ENCODE results near the gene SPATA31D4.

DNA sequence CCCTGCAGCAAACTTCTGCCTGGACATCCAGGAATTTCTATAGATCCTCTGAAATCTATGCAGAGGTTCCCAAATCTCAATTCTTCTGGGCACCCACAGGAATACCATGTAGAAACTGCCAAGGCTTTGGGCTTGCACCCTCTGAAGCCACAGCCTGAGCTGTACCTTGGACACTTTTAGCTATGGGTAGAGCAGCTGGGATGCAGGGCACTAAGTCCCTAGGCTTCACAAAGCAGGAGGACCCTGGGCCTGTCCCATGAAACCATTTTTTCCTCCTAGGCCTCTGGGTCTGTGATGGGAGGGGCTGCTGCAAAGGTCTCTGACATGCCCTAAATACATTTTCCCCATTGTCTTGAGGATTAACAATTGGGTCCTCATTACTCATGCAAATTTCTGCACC lies 27.4 kb downstream of the SPATA31D4 start:
- TF ChIP-seq POLR2A (IDR thresholded peaks at IDR 0.05) (no peak), EP300 (IDR thresholded peaks at IDR 0.05) (no peak)
- TF ChIP-seq, protein P1, sequence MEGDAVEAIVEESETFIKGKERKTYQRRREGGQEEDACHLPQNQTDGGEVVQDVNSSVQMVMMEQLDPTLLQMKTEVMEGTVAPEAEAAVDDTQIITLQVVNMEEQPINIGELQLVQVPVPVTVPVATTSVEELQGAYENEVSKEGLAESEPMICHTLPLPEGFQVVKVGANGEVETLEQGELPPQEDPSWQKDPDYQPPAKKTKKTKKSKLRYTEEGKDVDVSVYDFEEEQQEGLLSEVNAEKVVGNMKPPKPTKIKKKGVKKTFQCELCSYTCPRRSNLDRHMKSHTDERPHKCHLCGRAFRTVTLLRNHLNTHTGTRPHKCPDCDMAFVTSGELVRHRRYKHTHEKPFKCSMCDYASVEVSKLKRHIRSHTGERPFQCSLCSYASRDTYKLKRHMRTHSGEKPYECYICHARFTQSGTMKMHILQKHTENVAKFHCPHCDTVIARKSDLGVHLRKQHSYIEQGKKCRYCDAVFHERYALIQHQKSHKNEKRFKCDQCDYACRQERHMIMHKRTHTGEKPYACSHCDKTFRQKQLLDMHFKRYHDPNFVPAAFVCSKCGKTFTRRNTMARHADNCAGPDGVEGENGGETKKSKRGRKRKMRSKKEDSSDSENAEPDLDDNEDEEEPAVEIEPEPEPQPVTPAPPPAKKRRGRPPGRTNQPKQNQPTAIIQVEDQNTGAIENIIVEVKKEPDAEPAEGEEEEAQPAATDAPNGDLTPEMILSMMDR (IDR thresholded peaks at IDR 0.05): no peak

Measured in ovary (tissue), 3 donors.